Hepatocyte (in vitro differentiated cells): Measurements from ENCODE around the gene KRTAP29-1.
"Not testable (repeated sequence)": the region's sequence is repeated elsewhere in the genome, so short reads cannot be mapped to it uniquely, and the experiment has no call there.

Source experiments
- EZH2 ChIP-seq: fragments of 200-600 bp; sonication (generic); IDR thresholded peaks from 2 replicates; pipeline ENCODE4 v1.6.1; 2016; ENCODE audit warnings: antibody characterized with exemption, mild to moderate bottlenecking, borderline replicate concordance
- TF ChIP-seq, protein P1 (sequence below): fragments of 200-600 bp; sonication (generic); IDR thresholded peaks from 2 replicates; pipeline ENCODE4 v1.5.1; 2016; ENCODE audit warnings: antibody characterized with exemption, mild to moderate bottlenecking; ENCODE audit not compliant: poor library complexity

DNA sequence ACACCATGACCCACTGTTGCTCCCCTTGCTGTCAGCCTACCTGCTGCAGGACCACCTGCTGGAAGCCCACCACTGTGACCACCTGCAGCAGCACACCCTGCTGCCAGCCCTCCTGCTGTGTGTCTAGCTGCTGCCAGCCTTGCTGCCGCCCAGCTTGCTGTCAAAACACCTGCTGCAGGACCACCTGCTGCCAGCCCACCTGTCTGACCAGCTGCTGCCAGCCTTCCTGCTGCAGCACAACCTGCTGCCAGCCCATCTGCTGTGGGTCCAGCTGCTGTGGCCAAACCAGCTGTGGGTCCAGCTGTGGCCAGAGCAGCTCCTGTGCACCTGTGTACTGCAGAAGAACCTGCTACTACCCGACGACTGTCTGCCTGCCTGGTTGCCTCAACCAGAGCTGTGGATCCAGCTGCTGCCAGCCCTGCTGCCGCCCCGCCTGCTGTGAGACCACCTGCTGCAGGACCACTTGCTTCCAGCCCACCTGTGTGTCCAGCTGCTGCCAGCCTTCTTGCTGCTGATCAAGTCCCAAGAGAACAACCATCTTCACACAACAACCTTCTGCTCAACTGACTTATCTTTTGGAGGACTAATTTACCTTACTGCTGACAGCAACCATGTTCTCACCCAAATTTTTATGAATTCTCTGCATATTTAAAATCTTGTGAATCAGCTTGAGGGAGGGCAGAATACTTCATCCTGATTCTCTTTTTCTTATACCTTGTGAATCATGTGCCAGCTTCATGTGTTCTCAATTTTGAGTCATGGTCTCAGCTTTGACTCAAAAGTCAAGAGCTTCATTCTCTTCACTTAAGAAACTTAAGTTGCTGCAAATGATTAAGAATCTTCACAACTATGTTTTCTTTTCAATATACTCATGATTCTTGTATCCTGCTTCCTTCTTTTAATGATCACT is 47.0 kb downstream of the KRTAP29-1 start, which contains the start of gene KRTAP9-9:
- TF ChIP-seq, protein P1, sequence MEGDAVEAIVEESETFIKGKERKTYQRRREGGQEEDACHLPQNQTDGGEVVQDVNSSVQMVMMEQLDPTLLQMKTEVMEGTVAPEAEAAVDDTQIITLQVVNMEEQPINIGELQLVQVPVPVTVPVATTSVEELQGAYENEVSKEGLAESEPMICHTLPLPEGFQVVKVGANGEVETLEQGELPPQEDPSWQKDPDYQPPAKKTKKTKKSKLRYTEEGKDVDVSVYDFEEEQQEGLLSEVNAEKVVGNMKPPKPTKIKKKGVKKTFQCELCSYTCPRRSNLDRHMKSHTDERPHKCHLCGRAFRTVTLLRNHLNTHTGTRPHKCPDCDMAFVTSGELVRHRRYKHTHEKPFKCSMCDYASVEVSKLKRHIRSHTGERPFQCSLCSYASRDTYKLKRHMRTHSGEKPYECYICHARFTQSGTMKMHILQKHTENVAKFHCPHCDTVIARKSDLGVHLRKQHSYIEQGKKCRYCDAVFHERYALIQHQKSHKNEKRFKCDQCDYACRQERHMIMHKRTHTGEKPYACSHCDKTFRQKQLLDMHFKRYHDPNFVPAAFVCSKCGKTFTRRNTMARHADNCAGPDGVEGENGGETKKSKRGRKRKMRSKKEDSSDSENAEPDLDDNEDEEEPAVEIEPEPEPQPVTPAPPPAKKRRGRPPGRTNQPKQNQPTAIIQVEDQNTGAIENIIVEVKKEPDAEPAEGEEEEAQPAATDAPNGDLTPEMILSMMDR: not testable (repeated sequence)
- TF ChIP-seq EZH2: not testable (repeated sequence)
